Endodermal cell (in vitro differentiated cells): ENCODE data around the gene SYNPR. TPM values are rescaled to one million over a fixed set of nuclear protein-coding genes. Genes with fewer than 3 reads are reported as not detected.

ENCODE experiments used
- DNase-seq: peaks from one replicate; pipeline ENCODE4 v3.0.0-alpha.2; 2017
- H3K27ac ChIP-seq: 2 replicates; pipeline ENCODE4 v1.5.1; 2013; ENCODE audit warnings: mild to moderate bottlenecking, low read depth, low read length, moderate library complexity
- H3K27me3 ChIP-seq: 2 replicates; pipeline ENCODE4 v1.6.1; 2013; ENCODE audit warnings: mild to moderate bottlenecking, low read length, moderate library complexity; ENCODE audit not compliant: insufficient read depth, control insufficient read depth, poor library complexity, severe bottlenecking
- H3K36me3 ChIP-seq: 2 replicates; pipeline ENCODE4 v1.7.0; 2013; ENCODE audit warnings: mild to moderate bottlenecking, low read length, moderate library complexity; ENCODE audit not compliant: control insufficient read depth, insufficient read depth
- H3K4me1 ChIP-seq: one replicate; pipeline ENCODE4 v1.7.0; 2013; ENCODE audit warnings: low read length; ENCODE audit not compliant: control insufficient read depth, insufficient read depth
- H3K4me3 ChIP-seq: 2 replicates; pipeline ENCODE4 v1.5.1; 2013; ENCODE audit warnings: mild to moderate bottlenecking, low read length, moderate library complexity
- H3K9ac ChIP-seq: 2 replicates; pipeline ENCODE4 v1.6.1; 2013; ENCODE audit warnings: mild to moderate bottlenecking, low read length, moderate library complexity; ENCODE audit not compliant: poor library complexity, severe bottlenecking; ENCODE audit errors: extremely low read depth
- H3K9me3 ChIP-seq: 2 replicates; pipeline ENCODE4 v1.6.1; 2013; ENCODE audit warnings: mild to moderate bottlenecking, low read length, moderate library complexity; ENCODE audit not compliant: control insufficient read depth
- H3K27ac Mint-ChIP-seq: 2 replicates; pipeline ENCODE4 v1.8.0; 2020; ENCODE audit warnings: mixed read lengths
- H3K27me3 Mint-ChIP-seq: 2 replicates; pipeline ENCODE4 v1.8.0; 2021; ENCODE audit warnings: mild to moderate bottlenecking, mixed read lengths; ENCODE audit not compliant: insufficient read depth
- H3K36me3 Mint-ChIP-seq: 2 replicates; pipeline ENCODE4 v1.8.0; 2020; ENCODE audit warnings: low read depth, mixed read lengths
- H3K4me1 Mint-ChIP-seq: 2 replicates; pipeline ENCODE4 v1.8.0; 2020; ENCODE audit warnings: mixed read lengths
- H3K4me3 Mint-ChIP-seq: 2 replicates; pipeline ENCODE4 v1.8.0; 2020; ENCODE audit warnings: mild to moderate bottlenecking, moderate library complexity, mixed read lengths
- H3K9me3 Mint-ChIP-seq: 2 replicates; pipeline ENCODE4 v1.8.0; 2020; ENCODE audit warnings: mild to moderate bottlenecking, mixed read lengths
- WGBS, 2 experiments: methylation state at CpG; one replicate each; pipeline versions ENCODE4 v1.1.5 to v1.1.7; 2013; ENCODE audit warnings: missing lambda C conversion rate in 2 of 2, mixed read lengths in 1 of 2; ENCODE audit not compliant: insufficient coverage in 1 of 2, insufficient read length in 1 of 2; 5-methylcytosine and 5-hydroxymethylcytosine counted together
- total RNA-seq, 2 donors: library from RNA; stranded (reverse); fragmentation: NEBNext Ultra II Directional in 1 of 2; extraction: Animal tissue kit (Norgen Biotek cat#: 25700) in 1 of 2; gene quantifications; 2 replicates in 1 of 2; 3 replicates in 1 of 2; pipeline ENCODE4 v1.2.1, GENCODE V29; 2021
- TF ChIP-seq, protein P1 (sequence below): fragments of 200-600 bp; sonication (generic); conservative IDR thresholded peaks from 2 replicates; pipeline ENCODE4 v1.5.0; 2021; ENCODE audit warnings: antibody characterized with exemption, mild to moderate bottlenecking

The SYNPR gene
- total RNA-seq, 2 donors from 2014 or later: not detected

DNA sequence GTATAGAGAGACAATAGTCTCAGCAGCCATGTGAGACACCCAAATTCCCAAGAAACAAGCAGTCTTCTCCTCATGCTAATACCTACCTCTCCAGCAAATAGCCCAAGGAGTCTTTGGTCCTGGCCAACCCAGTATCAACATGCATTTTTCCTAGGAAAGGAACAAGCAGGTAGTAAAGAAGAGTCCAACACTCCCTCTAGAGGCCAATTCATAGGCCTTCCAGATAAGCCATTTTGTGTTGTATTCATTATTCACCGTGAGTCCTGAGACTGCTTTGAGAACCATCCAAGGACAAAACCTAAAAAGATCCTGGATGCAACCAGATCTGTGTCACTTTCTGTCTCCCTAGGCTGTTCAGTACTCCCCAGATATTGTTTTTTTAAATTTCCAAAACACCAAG is 310.8 kb downstream of the SYNPR start:
- DNase-seq: no peak
- H3K27me3 Mint-ChIP-seq: peaks cover 5% of the 10 kb centered on the region
- Histone ChIP-seq H3K27me3 (no peaks in the 10 kb centered on the region), H3K9me3 (peaks cover 12% of the 10 kb centered on the region), H3K4me1 (no peaks in the 10 kb centered on the region), H3K27ac (no peak overlapping the region), H3K9ac (no peak overlapping the region), H3K36me3 (no peaks in the 10 kb centered on the region), H3K4me3 (peak overlapping the region; percentile 27)
- WGBS, 2 experiments: 100% methylated on average over 1 of the region's 1 CpG
- H3K4me1 Mint-ChIP-seq: peaks cover 14% of the 10 kb centered on the region
- no peak overlapping the region for H3K27ac Mint-ChIP-seq
- TF ChIP-seq, protein P1, sequence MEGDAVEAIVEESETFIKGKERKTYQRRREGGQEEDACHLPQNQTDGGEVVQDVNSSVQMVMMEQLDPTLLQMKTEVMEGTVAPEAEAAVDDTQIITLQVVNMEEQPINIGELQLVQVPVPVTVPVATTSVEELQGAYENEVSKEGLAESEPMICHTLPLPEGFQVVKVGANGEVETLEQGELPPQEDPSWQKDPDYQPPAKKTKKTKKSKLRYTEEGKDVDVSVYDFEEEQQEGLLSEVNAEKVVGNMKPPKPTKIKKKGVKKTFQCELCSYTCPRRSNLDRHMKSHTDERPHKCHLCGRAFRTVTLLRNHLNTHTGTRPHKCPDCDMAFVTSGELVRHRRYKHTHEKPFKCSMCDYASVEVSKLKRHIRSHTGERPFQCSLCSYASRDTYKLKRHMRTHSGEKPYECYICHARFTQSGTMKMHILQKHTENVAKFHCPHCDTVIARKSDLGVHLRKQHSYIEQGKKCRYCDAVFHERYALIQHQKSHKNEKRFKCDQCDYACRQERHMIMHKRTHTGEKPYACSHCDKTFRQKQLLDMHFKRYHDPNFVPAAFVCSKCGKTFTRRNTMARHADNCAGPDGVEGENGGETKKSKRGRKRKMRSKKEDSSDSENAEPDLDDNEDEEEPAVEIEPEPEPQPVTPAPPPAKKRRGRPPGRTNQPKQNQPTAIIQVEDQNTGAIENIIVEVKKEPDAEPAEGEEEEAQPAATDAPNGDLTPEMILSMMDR: peak; percentile 53
- H3K4me3 Mint-ChIP-seq: no peak overlapping the region
- peaks cover 8% of the 10 kb centered on the region for H3K9me3 Mint-ChIP-seq
- no peaks in the 10 kb centered on the region for H3K36me3 Mint-ChIP-seq

DNA sequence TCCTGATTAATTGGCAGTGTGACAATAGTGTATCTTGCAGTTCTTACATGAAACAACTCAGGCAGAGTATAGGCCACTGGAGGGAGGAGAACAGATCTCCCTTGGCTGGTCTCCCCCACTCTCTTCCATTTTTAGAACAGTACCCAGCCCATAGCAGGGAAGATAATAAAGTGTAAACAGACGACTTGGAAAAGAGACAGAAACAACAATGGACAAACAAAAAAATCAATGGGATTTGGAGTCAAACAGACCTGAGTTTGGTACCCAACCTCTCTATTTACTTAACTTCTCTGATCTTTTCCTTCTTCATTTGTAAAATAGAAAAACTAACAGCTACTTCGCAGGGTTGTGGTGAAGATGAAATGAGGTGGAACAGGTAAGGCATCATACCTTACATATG is 315.7 kb downstream of the SYNPR start:
- peaks cover 5% of the 10 kb centered on the region for H3K27me3 Mint-ChIP-seq
- H3K9me3 Mint-ChIP-seq: peaks cover 5% of the 10 kb centered on the region
- no peak for DNase-seq
- TF ChIP-seq, protein P1: no peak
- H3K4me3 ChIP-seq: no peak overlapping the region
- WGBS, 2 experiments: 95% methylated on average over 2 of the region's 2 CpGs; no CpG with 5 or more reads in 1 of the 2 experiments
- no peak overlapping the region for H3K27ac Mint-ChIP-seq
- no peak overlapping the region for H3K9ac ChIP-seq
- H3K36me3 Mint-ChIP-seq: no peaks in the 10 kb centered on the region
- H3K4me1 ChIP-seq: no peaks in the 10 kb centered on the region
- H3K9me3 ChIP-seq: peaks cover 7% of the 10 kb centered on the region
- no peak overlapping the region for H3K27ac ChIP-seq
- H3K27me3 ChIP-seq: peaks cover 4% of the 10 kb centered on the region
- no peaks in the 10 kb centered on the region for H3K36me3 ChIP-seq
- no peak overlapping the region for H3K4me3 Mint-ChIP-seq
- H3K4me1 Mint-ChIP-seq: peaks cover 27% of the 10 kb centered on the region

DNA sequence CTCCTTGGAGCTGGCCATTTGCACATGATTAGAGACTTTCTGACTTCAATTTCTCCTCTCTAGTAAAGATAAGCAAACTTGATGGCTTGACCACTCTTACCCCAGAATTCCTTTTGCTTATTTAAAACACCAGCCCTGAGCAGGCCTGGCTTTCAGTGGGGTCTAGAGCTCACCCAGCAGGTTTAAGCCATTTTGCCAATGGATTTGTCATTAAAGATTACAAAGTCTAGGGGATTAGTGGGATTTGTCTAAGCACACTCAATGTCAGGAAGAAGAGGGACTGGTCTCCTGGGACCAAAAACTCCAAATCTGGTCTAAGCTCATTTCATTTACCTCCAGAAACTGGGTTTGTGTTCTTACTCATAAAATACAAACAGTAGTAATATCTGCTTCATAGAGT is 317.1 kb downstream of the SYNPR start:
- Mint-ChIP-seq H3K9me3 (no peaks in the 10 kb centered on the region), H3K27me3 (peaks cover 5% of the 10 kb centered on the region), H3K27ac (peak overlapping the region; percentile 14), H3K4me1 (peaks cover 28% of the 10 kb centered on the region), H3K36me3 (no peaks in the 10 kb centered on the region), H3K4me3 (no peak overlapping the region)
- peak; percentile 49 for DNase-seq
- no peak overlapping the region for H3K9ac ChIP-seq
- H3K27me3 ChIP-seq: peaks cover 4% of the 10 kb centered on the region
- TF ChIP-seq, protein P1: no peak
- no peak overlapping the region for H3K4me3 ChIP-seq
- H3K27ac ChIP-seq: no peak overlapping the region
- no peaks in the 10 kb centered on the region for H3K36me3 ChIP-seq
- H3K9me3 ChIP-seq: no peaks in the 10 kb centered on the region
- no peaks in the 10 kb centered on the region for H3K4me1 ChIP-seq
